Left colon (tissue), 2 donors: ENCODE measurements around the gene NOL3. TPM values are rescaled to one million over a fixed set of nuclear protein-coding genes. Genes with fewer than 3 reads are reported as not detected.

Experiments used
- ATAC-seq: fragments of 200-7000 bp; cut with Tn5 transposase; one replicate; pipeline ENCODE4 v1.9.1; 2020; ENCODE audit warnings: mild to moderate bottlenecking, moderate library complexity
- DNase-seq, 2 donors: peaks; one replicate each; pipeline ENCODE4 v3.0.0-alpha.2; 2020
- intact Hi-C, 2 donors: fragments of 100-400 bp; cut with DNase I in 1 of 2; cut with micrococcal nuclease in 1 of 2; formaldehyde crosslinking; loops; one replicate each; pipeline versions ENCODE4 v1.11.2 to v1.14.0; 2022; cut with DNase I, micrococcal nuclease
- total RNA-seq, 2 donors: library from RNA; stranded (reverse); fragmentation: NEBNext Ultra II Directional; extraction: Animal tissue kit (Norgen Biotek cat#: 25700); gene quantifications; one replicate each; pipeline ENCODE4 v1.2.1, GENCODE V29; 2021
- donor health status: DM: no; HTN: no; CAD: no.
- donor health status: DM: yes; HTN: yes; CAD: no.

NOL3 gene
- total RNA-seq, 2 donors from 2014 or later: 23.1 to 30.2 TPM

GRCh38 chr16:67184453-67184994 is 14.2 kb downstream of the NOL3 start:
- DNase-seq (no peak), ATAC-seq (peak; percentile 33)
- intact Hi-C loops: no loop called here

GRCh38 chr16:67184995-67185650 is 14.8 kb downstream of the NOL3 start:
- ATAC-seq (peak; percentile 46), DNase-seq (peak; percentile 90 to 97)
- intact Hi-C loops: no loop called here

- intact Hi-C loops: no loop called here
- ATAC-seq (no peak), DNase-seq (no peak)
Measured at GRCh38 chr16:67185651-67186134, 15.4 kb downstream of the NOL3 start.

- ATAC-seq (no peak), DNase-seq (no peak)
- intact Hi-C loops: no loop called here
Measured at GRCh38 chr16:67186550-67186950, 16.2 kb downstream of the NOL3 start.

- DNase-seq (no peak), ATAC-seq (no peak)
- intact Hi-C loops: no loop called here
Measured at GRCh38 chr16:67187175-67187890, 17.0 kb downstream of the NOL3 start.

GRCh38 chr16:67188323-67188722 is 18.0 kb downstream of the NOL3 start:
- DNase-seq: no peak
- intact Hi-C loops: no loop called here
- ATAC-seq: no peak

- intact Hi-C loops: no loop called here
- DNase-seq: no peak
- ATAC-seq: no peak
Measured at GRCh38 chr16:67188798-67189197, 18.5 kb downstream of the NOL3 start.

- ATAC-seq: no peak
- no peak for DNase-seq
- intact Hi-C loops: no loop called here
Measured at GRCh38 chr16:67190041-67190440, 19.7 kb downstream of the NOL3 start, which contains the start of gene EXOC3L1. Gene EXOC3L1, minus strand, starts transcription at chr16:67190136. Its CDS starts 460 bp downstream, at chr16:67189676.

GRCh38 chr16:67190448-67191399 is 20.4 kb downstream of the NOL3 start:
- ATAC-seq: no peak
- no peak for DNase-seq
- intact Hi-C loops: no loop called here

- ATAC-seq: no peak
- DNase-seq: no peak
- intact Hi-C loops: no loop called here
Measured at GRCh38 chr16:67191411-67191994, 21.2 kb downstream of the NOL3 start.

- peak; percentile 94 for ATAC-seq
- DNase-seq: peak; percentile 91
- intact Hi-C loops: no loop called here
Measured at GRCh38 chr16:67191995-67192681, 21.8 kb downstream of the NOL3 start, which contains the start of gene E2F4. Gene E2F4, plus strand, starts transcription at chr16:67192155. Its CDS starts 73 bp downstream, at chr16:67192228.

- no peak for DNase-seq
- ATAC-seq: no peak
- intact Hi-C loops: no loop called here
Measured at GRCh38 chr16:67192781-67193361, 22.5 kb downstream of the NOL3 start.

GRCh38 chr16:67193536-67193935 is 23.2 kb downstream of the NOL3 start:
- no peak for ATAC-seq
- intact Hi-C loops: no loop called here

GRCh38 chr16:67194260-67194659 is 23.9 kb downstream of the NOL3 start:
- no peak for ATAC-seq
- DNase-seq: no peak
- intact Hi-C loops: no loop called here

More at GRCh38 chr16:67193536-67193935, 23.2 kb downstream of the NOL3 start:
- DNase-seq: no peak

- ATAC-seq (no peak), DNase-seq (no peak)
- intact Hi-C loops: no loop called here
Measured at GRCh38 chr16:67195676-67196075, 25.3 kb downstream of the NOL3 start.

- intact Hi-C loops: no loop called here
- no peak for DNase-seq
- no peak for ATAC-seq
Measured at GRCh38 chr16:67196881-67197280, 26.5 kb downstream of the NOL3 start.

- no peak for DNase-seq
- no peak for ATAC-seq
- intact Hi-C loops: no loop called here
Measured at GRCh38 chr16:67197704-67198103, 27.4 kb downstream of the NOL3 start.
